B cell (primary cell): Measurements from ENCODE around the gene SERTAD3. TPM values are rescaled to one million over a fixed set of nuclear protein-coding genes. Genes with fewer than 3 reads are reported as not detected.
A peak's percentile ranks its signal among the peaks of the same experiment; 100 is the strongest.

Experiments used
- ATAC-seq: fragments of 200-7000 bp; cut with Tn5 transposase; one replicate; pipeline ENCODE4 v1.10.0; 2021; ENCODE audit warnings: low read depth, mild to moderate bottlenecking, moderate number of reproducible peaks, moderate library complexity
- CTCF ChIA-PET: fragments of 350-600 bp; sonication (Branson Sonifier 250); formaldehyde crosslinking; loops from one replicate; lab custom pipeline; 2021; ENCODE audit warnings: antibody characterized with exemption, inconsistent platforms; lab: Charles Lee
- POLR2A ChIA-PET: fragments of 350-600 bp; sonication (Branson Sonifier 250); formaldehyde crosslinking; loops from one replicate; lab custom pipeline; 2021; ENCODE audit warnings: antibody characterized with exemption; lab: Charles Lee
- DNase-seq: peaks from one replicate; pipeline ENCODE4 v3.0.0; 2013
- H2AFZ ChIP-seq: 2 replicates; pipeline ENCODE4 v1.6.1; 2012; ENCODE audit warnings: mild to moderate bottlenecking, low read depth, low read length; ENCODE audit not compliant: insufficient read depth, poor library complexity, severe bottlenecking
- H3K27ac ChIP-seq, 2 donors: 1 replicate in 1 of 2; 2 replicates in 1 of 2; pipeline ENCODE4 v1.5.1; 2012 to 2013; ENCODE audit warnings: low read length in 2 of 2, mild to moderate bottlenecking in 2 of 2, moderate library complexity in 1 of 2
- H3K27me3 ChIP-seq, 4 experiments: fragments of 200-600 bp in 1 of 4; sonication (generic) in 1 of 4; replicated peaks in 1 of 4; 1 replicate in 2 of 4; 2 replicates in 2 of 4; pipeline versions ENCODE4 v1.6.1 to v1.7.0; 2013 to 2016; ENCODE audit warnings: low read length in 3 of 4, mild to moderate bottlenecking in 2 of 4, mixed read lengths in 1 of 4, moderate library complexity in 1 of 4; ENCODE audit not compliant: insufficient read depth in 4 of 4, control insufficient read depth in 3 of 4; ENCODE audit errors: control extremely low read depth in 1 of 4
- H3K36me3 ChIP-seq, 2 experiments: replicated peaks in 1 of 2; 1 replicate in 1 of 2; 2 replicates in 1 of 2; pipeline versions ENCODE4 v1.6.1 to v1.7.1; 2013; ENCODE audit warnings: low read length in 1 of 2; ENCODE audit not compliant: insufficient read depth in 2 of 2, control insufficient read depth in 1 of 2; ENCODE audit errors: control extremely low read depth in 1 of 2, extremely low read depth in 1 of 2
- H3K4me1 ChIP-seq, 2 donors: fragments of 200-600 bp in 1 of 2; sonication (generic) in 1 of 2; 1 replicate in 1 of 2; 2 replicates in 1 of 2; pipeline versions ENCODE4 v1.5.1 to v1.6.1; 2013 to 2017; ENCODE audit warnings: low read length in 2 of 2; ENCODE audit not compliant: control insufficient read depth in 2 of 2, insufficient read depth in 2 of 2
- H3K4me2 ChIP-seq: replicated peaks from 2 replicates; pipeline ENCODE3; 2012; ENCODE audit warnings: mild to moderate bottlenecking, low read depth, low read length; ENCODE audit not compliant: poor library complexity, severe bottlenecking
- H3K4me3 ChIP-seq, 5 experiments: fragments of 200-600 bp in 1 of 5; sonication (generic) in 1 of 5; 1 replicate in 3 of 5; 2 replicates in 2 of 5; pipeline versions ENCODE4 v1.5.1 to v1.7.0; 2011 to 2016; ENCODE audit warnings: low read length in 4 of 5, mild to moderate bottlenecking in 4 of 5, low read depth in 2 of 5, control low read depth in 1 of 5, moderate library complexity in 1 of 5; ENCODE audit not compliant: insufficient read depth in 1 of 5; ENCODE audit errors: control extremely low read depth in 1 of 5, extremely low read depth in 1 of 5
- H3K79me2 ChIP-seq: fragments of 200-600 bp; sonication (generic); one replicate; pipeline ENCODE4 v1.6.0; 2016; ENCODE audit warnings: low read length; ENCODE audit not compliant: control insufficient read depth, insufficient read depth
- H3K9ac ChIP-seq: fragments of 200-600 bp; sonication (generic); 2 replicates; pipeline ENCODE4 v1.6.1; 2017; ENCODE audit warnings: mild to moderate bottlenecking, low read length, moderate library complexity
- H3K9me3 ChIP-seq, 3 donors: one replicate each; pipeline versions ENCODE4 v1.6.1 to v1.7.1; 2013; ENCODE audit warnings: low read length in 2 of 3; ENCODE audit not compliant: control insufficient read depth in 2 of 3, insufficient read depth in 1 of 3; ENCODE audit errors: control extremely low read depth in 1 of 3
- H4K20me1 ChIP-seq: 2 replicates; pipeline ENCODE4 v1.6.0; 2012; ENCODE audit warnings: mild to moderate bottlenecking, low read length; ENCODE audit not compliant: insufficient read depth, control insufficient read depth, poor library complexity, severe bottlenecking
- H3K27ac Mint-ChIP-seq: one replicate; pipeline ENCODE4 v1.8.0; 2021; ENCODE audit warnings: mixed read lengths
- H3K27me3 Mint-ChIP-seq: one replicate; pipeline ENCODE4 v1.8.0; 2021; ENCODE audit warnings: mixed read lengths
- H3K4me1 Mint-ChIP-seq: one replicate; pipeline ENCODE4 v1.8.0; 2021; ENCODE audit warnings: mixed read lengths
- H3K4me3 Mint-ChIP-seq: one replicate; pipeline ENCODE4 v1.8.0; 2021; ENCODE audit warnings: mixed read lengths
- H3K9me3 Mint-ChIP-seq: one replicate; pipeline ENCODE4 v1.8.0; 2022; ENCODE audit warnings: mixed read lengths; ENCODE audit not compliant: insufficient read depth
- EZH2 ChIP-seq: IDR thresholded peaks from 2 replicates; pipeline ENCODE4 v1.6.1; 2012; ENCODE audit warnings: borderline replicate concordance, low read depth, mild to moderate bottlenecking, moderate library complexity, low read length; ENCODE audit not compliant: insufficient read depth, poor library complexity, severe bottlenecking
- WGBS: methylation state at CpG from one replicate; pipeline ENCODE4 v1.1.5; 2013; ENCODE audit warnings: missing lambda C conversion rate; ENCODE audit not compliant: insufficient coverage; 5-methylcytosine and 5-hydroxymethylcytosine counted together
- intact Hi-C: fragments of 100-400 bp; cut with micrococcal nuclease; formaldehyde crosslinking; loops from one replicate; pipeline ENCODE4 v1.10.0; 2022
- polyA plus RNA-seq: library from polyadenylated mRNA; depleted of rRNA; stranded (reverse); fragments of >200 nt; gene quantifications from 2 replicates; pipeline ENCODE4 v1.2.3, GENCODE V29; 2012
- total RNA-seq, 2 donors: library from RNA; stranded (reverse); fragments of 120-200 nt in 1 of 2; gene quantifications; 1 replicate in 1 of 2; 2 replicates in 1 of 2; pipeline versions ENCODE4 v1.2.3 to v1.2.4, GENCODE V29; 2013 to 2022
- TF ChIP-seq, protein P1 (sequence below): fragments of 200-600 bp; IDR thresholded peaks from one replicate; pipeline ENCODE4 v1.8.0; 2022; ENCODE audit warnings: antibody characterized with exemption, mild to moderate bottlenecking

SERTAD3 gene
- total and polyA plus RNA-seq, 2 donors (not counting 1 experiment from before 2014, with no cell fraction given): 41.6 to 43.9 TPM

GRCh38 chr19:40424637-40425449 lies 19.3 kb downstream of the SERTAD3 start:
- H3K9me3 ChIP-seq: no peaks in the 10 kb centered on the region
- no peaks in the 10 kb centered on the region for H3K27me3 Mint-ChIP-seq
- ChIA-PET POLR2A (interaction anchor here (1.2 to 5.8 kb wide), 3 partner anchors 9 to 41 kb away, joined by 3 to 63 read pairs (median 12); partner anchors contain the start of genes BLVRB, SERTAD3 and SPTBN4), CTCF (interaction anchor here (0.7 to 9.5 kb wide), 5 partner anchors 11 to 120 kb away, joined by 3 to 86 read pairs (median 5); partner anchors contain the start of genes BLVRB, SERTAD3 and SPTBN4)
- H3K4me3 ChIP-seq: peak overlapping the region; percentile 58 to 89 (median 82)
- H2AFZ ChIP-seq: peak overlapping the region; percentile 81
- peaks cover 14 to 28% of the 10 kb centered on the region in 2 donors for H3K4me1 ChIP-seq
- TF ChIP-seq, protein P1, sequence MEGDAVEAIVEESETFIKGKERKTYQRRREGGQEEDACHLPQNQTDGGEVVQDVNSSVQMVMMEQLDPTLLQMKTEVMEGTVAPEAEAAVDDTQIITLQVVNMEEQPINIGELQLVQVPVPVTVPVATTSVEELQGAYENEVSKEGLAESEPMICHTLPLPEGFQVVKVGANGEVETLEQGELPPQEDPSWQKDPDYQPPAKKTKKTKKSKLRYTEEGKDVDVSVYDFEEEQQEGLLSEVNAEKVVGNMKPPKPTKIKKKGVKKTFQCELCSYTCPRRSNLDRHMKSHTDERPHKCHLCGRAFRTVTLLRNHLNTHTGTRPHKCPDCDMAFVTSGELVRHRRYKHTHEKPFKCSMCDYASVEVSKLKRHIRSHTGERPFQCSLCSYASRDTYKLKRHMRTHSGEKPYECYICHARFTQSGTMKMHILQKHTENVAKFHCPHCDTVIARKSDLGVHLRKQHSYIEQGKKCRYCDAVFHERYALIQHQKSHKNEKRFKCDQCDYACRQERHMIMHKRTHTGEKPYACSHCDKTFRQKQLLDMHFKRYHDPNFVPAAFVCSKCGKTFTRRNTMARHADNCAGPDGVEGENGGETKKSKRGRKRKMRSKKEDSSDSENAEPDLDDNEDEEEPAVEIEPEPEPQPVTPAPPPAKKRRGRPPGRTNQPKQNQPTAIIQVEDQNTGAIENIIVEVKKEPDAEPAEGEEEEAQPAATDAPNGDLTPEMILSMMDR: no peak
- no peak for TF ChIP-seq EZH2
- H3K9ac ChIP-seq: peak overlapping the region; percentile 85
- ATAC-seq (no peak), DNase-seq (no peak)
- H3K27ac ChIP-seq: peak overlapping the region; percentile 84 to 93
- intact Hi-C loops: loop anchor here (1.0 kb wide), 1 partner anchor 145 kb away; no protein-coding TSS in a partner anchor
- H3K9me3 Mint-ChIP-seq: no peaks in the 10 kb centered on the region
- peak overlapping the region; percentile 98 for H3K4me3 Mint-ChIP-seq
- H3K4me2 ChIP-seq: peak overlapping the region; percentile 92
- 4% methylated on average over 24 of the region's 28 CpGs for WGBS
- H3K4me1 Mint-ChIP-seq: peaks cover 29% of the 10 kb centered on the region
- peak overlapping the region; percentile 98 for H3K27ac Mint-ChIP-seq
- no peaks in the 10 kb centered on the region for H4K20me1 ChIP-seq
- H3K79me2 ChIP-seq: peaks cover 26% of the 10 kb centered on the region
- peaks cover 0 to 9% of the 10 kb centered on the region in 2 experiments for H3K36me3 ChIP-seq
- no peaks in the 10 kb centered on the region for H3K27me3 ChIP-seq
